HUES6 (cell line): ENCODE results near the gene SPDEF.

ENCODE experiments used
- H3K27ac ChIP-seq: 2 replicates; pipeline ENCODE4 v1.7.0; 2013; ENCODE audit warnings: low read depth, mild to moderate bottlenecking, low read length, inconsistent platforms
- H3K27me3 ChIP-seq: 2 replicates; pipeline ENCODE4 v1.6.1; 2013; ENCODE audit warnings: low read length; ENCODE audit not compliant: control insufficient read depth, insufficient read depth
- H3K36me3 ChIP-seq: 2 replicates; pipeline ENCODE4 v1.6.1; 2013; ENCODE audit warnings: low read length; ENCODE audit not compliant: control insufficient read depth, insufficient read depth
- H3K4me1 ChIP-seq: 2 replicates; pipeline ENCODE4 v1.6.1; 2013; ENCODE audit warnings: low read length; ENCODE audit not compliant: control insufficient read depth, insufficient read depth
- H3K4me3 ChIP-seq: 2 replicates; pipeline ENCODE4 v1.5.1; 2013; ENCODE audit warnings: low read depth, low read length
- H3K9ac ChIP-seq: one replicate; pipeline ENCODE4 v1.6.1; 2013; ENCODE audit warnings: mild to moderate bottlenecking, low read length
- H3K9me3 ChIP-seq: 2 replicates; pipeline ENCODE4 v1.6.1; 2013; ENCODE audit warnings: low read depth, low read length; ENCODE audit not compliant: control insufficient read depth, insufficient read depth

The SPDEF gene

DNA sequence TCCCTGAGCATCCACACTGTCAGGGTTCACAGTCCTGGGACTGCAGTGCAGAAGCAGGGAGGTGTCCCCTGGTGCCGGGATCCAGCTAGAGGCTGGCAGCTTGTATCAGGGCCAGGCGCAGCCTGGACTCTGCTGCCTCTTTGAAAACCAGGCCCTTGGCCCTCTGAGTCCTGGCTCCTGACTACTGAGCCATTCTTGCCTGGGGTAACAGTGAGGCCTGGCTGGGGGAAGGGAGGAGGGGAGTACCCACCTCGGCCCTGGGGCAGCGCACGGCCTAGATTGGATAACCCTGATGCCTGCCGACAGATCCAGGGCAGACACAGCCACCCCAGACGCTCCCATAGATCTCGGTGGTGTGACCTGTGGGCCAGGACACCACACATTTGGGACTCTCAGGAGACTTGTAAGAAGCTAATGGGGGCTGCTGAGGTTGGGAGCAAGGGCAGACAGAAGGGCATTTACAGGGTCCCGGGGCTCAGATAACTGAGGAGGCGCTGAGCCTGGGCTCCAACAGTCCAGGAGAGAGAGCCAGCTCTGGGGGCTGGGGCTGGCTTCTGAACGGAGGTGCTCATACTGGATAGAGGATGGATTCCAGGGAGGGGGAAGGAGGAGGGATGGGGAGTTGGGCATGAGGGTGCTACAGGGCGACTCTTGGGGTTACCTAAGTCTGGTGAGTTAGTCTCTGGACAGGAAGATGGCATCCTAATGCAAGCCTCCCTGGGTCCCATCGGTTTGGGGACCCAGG lies 30.5 kb downstream of the SPDEF start:
- no peak overlapping the region for H3K4me3 ChIP-seq
- peaks cover 20% of the 10 kb centered on the region for H3K4me1 ChIP-seq
- no peak overlapping the region for H3K9ac ChIP-seq
- H3K27ac ChIP-seq = no peak overlapping the region
- no peaks in the 10 kb centered on the region for H3K27me3 ChIP-seq
- no peaks in the 10 kb centered on the region for H3K9me3 ChIP-seq
- no peaks in the 10 kb centered on the region for H3K36me3 ChIP-seq

GRCh38 chr6:34524971-34525370 lies 31.2 kb downstream of the SPDEF start:
- no peak overlapping the region for H3K27ac ChIP-seq
- no peaks in the 10 kb centered on the region for H3K9me3 ChIP-seq
- no peaks in the 10 kb centered on the region for H3K27me3 ChIP-seq
- peaks cover 20% of the 10 kb centered on the region for H3K4me1 ChIP-seq
- no peak overlapping the region for H3K4me3 ChIP-seq
- no peak overlapping the region for H3K9ac ChIP-seq
- no peaks in the 10 kb centered on the region for H3K36me3 ChIP-seq

- no peaks in the 10 kb centered on the region for H3K27me3 ChIP-seq
- no peak overlapping the region for H3K27ac ChIP-seq
These were observed 31.6 kb downstream of the SPDEF start for GRCh38 chr6:34524499-34524898.

GRCh38 chr6:34523441-34524206 lies 32.5 kb downstream of the SPDEF start:
- Histone ChIP-seq H3K27ac (no peak overlapping the region), H3K4me1 (peaks cover 20% of the 10 kb centered on the region), H3K9ac (no peak overlapping the region), H3K36me3 (no peaks in the 10 kb centered on the region), H3K27me3 (no peaks in the 10 kb centered on the region), H3K4me3 (no peak overlapping the region), H3K9me3 (no peaks in the 10 kb centered on the region)

More at GRCh38 chr6:34524499-34524898, 31.6 kb downstream of the SPDEF start:
- peaks cover 20% of the 10 kb centered on the region for H3K4me1 ChIP-seq
- no peaks in the 10 kb centered on the region for H3K9me3 ChIP-seq
- no peak overlapping the region for H3K9ac ChIP-seq
- H3K4me3 ChIP-seq = no peak overlapping the region
- H3K36me3 ChIP-seq = no peaks in the 10 kb centered on the region

- Histone ChIP-seq H3K9me3 (no peaks in the 10 kb centered on the region), H3K27me3 (no peaks in the 10 kb centered on the region), H3K36me3 (no peaks in the 10 kb centered on the region), H3K4me3 (no peak overlapping the region), H3K27ac (no peak overlapping the region), H3K9ac (no peak overlapping the region), H3K4me1 (peaks cover 13% of the 10 kb centered on the region)
These were observed 33.4 kb downstream of the SPDEF start for GRCh38 chr6:34522761-34523160.

GRCh38 chr6:34521463-34522285 lies 34.5 kb downstream of the SPDEF start:
- Histone ChIP-seq H3K36me3 (no peaks in the 10 kb centered on the region), H3K4me1 (peaks cover 6% of the 10 kb centered on the region; the same call in 1 of the 2 replicates), H3K4me3 (no peak overlapping the region), H3K9ac (no peak overlapping the region), H3K27ac (no peak overlapping the region), H3K27me3 (no peaks in the 10 kb centered on the region), H3K9me3 (no peaks in the 10 kb centered on the region)

DNA sequence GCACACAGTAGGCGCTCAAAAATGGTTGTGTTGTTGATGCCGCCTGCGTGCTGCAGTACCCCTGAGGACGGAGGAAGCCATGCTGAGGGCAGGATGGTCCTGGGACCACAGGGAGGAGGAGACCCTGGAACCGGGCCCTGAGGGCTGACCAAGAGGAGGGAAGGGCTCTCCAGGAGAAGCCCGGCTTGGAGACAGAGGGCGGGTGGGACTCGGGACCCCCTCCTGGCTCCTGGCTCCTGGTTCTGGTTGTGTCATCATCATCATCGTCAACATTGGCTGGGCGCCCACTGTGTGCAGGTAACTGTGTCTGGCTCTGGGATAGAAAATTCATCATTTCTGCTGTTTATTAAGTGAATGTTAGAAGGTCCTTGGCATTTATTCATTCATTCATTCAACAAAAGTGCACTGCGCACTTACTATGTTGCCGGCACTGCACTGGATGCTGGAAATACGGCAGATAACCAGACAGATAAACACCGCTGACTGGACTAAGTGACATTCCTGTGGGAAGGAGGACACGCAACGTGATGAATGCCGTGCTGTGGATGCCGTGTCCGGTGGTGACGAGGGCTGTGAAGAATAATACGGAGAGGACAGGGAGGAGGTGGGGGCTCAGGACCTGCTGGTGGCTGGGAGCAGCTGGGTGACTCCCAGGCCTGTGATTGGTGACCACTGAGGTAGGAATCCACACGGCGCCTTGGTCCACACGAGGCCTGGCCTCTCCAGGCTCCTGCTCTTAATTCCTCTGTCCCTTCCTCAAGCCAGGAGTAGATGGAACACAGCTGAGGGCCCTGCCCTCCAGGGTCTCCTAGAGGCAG lies 35.3 kb downstream of the SPDEF start:
- Histone ChIP-seq H3K36me3 (no peaks in the 10 kb centered on the region), H3K4me1 (no peaks in the 10 kb centered on the region; the same call in 1 of the 2 replicates)

GRCh38 chr6:34519971-34520644 lies 36.0 kb downstream of the SPDEF start:
- Histone ChIP-seq H3K9me3 (no peaks in the 10 kb centered on the region), H3K9ac (no peak overlapping the region), H3K4me1 (peaks cover 5% of the 10 kb centered on the region; the same call in 1 of the 2 replicates), H3K27me3 (peaks cover 5% of the 10 kb centered on the region), H3K27ac (no peak overlapping the region), H3K4me3 (no peak overlapping the region), H3K36me3 (no peaks in the 10 kb centered on the region)

More for the DNA sequence above, 35.3 kb downstream of the SPDEF start:
- no peaks in the 10 kb centered on the region for H3K9me3 ChIP-seq
- no peaks in the 10 kb centered on the region; the same call in 1 of the 2 replicates for H3K27me3 ChIP-seq
- H3K4me3 ChIP-seq = no peak overlapping the region
- no peak overlapping the region for H3K27ac ChIP-seq
- no peak overlapping the region for H3K9ac ChIP-seq

DNA sequence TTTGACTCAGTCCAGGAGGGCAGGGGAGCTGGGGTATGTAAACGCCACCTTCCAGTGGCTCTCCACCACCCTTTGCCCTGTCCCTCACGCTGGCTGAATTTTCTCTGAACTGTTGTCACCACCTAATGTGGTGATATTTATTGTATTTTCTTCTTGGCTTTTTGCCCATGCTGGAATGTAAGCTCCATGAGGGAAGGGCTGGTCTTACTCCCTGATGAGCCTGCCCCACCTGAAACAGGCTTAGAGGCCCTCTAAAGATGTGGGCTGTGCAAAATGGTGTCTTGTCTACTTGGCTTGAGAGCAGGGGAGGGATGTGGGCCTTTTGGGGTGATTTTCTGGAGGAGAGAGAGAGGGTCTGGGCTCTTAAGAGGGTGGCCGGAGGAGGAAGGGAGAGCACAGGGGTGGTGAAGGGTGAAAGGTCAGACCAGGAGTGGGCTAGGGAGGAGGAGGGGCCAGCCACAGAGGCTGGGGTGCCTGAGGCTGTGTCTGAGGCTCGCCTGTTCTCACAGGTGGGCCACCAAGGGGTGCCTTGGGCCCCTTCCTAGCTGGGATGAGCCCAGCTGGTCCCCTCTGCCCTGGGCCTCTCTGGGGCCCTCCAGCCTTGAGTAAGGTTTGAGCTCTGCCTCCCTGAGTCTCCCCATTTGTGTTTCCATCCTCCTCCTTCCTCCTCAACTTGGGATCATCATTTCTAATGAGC lies 37.3 kb downstream of the SPDEF start:
- H3K27me3 ChIP-seq = peaks cover 10% of the 10 kb centered on the region
- H3K9me3 ChIP-seq = no peaks in the 10 kb centered on the region

More for the DNA sequence above, 37.3 kb downstream of the SPDEF start:
- no peak overlapping the region for H3K4me3 ChIP-seq
- H3K36me3 ChIP-seq = no peaks in the 10 kb centered on the region
- no peak overlapping the region for H3K9ac ChIP-seq
- peaks cover 10% of the 10 kb centered on the region; the same call in 1 of the 2 replicates for H3K4me1 ChIP-seq
- H3K27ac ChIP-seq = no peak overlapping the region
